HepG2 (cell line): Measurements from ENCODE around the gene TP53TG5. TPM values are rescaled to one million over a fixed set of nuclear protein-coding genes. Genes with fewer than 3 reads are reported as not detected.
A peak's percentile ranks its signal among the peaks of the same experiment; 100 is the strongest.

Experiments
- AGO1 ChIP-seq: fragments of 200-400 bp; formaldehyde crosslinking; IDR thresholded peaks from 2 replicates; pipeline ENCODE4 v1.6.1; 2017; ENCODE audit warnings: mild to moderate bottlenecking, low read depth, low read length, moderate library complexity; ENCODE audit not compliant: poor library complexity, severe bottlenecking
- ATM ChIP-seq: fragments of 450-650 bp; IDR thresholded peaks from 2 replicates; pipeline ENCODE4 v1.7.1; 2017; ENCODE audit warnings: mild to moderate bottlenecking, borderline replicate concordance
- EHMT2 ChIP-seq: fragments of 200-600 bp; sonication (generic); IDR thresholded peaks from 2 replicates; pipeline ENCODE4 v1.7.0; 2017; ENCODE audit warnings: antibody characterized with exemption, low read depth, low read length, borderline replicate concordance
- FOXA3 ChIP-seq: IDR thresholded peaks from 2 replicates; pipeline ENCODE4 v1.6.1; 2016; ENCODE audit warnings: missing genetic modification reagents, missing compliant biosample characterization
- GFI1 ChIP-seq: sonication (generic); formaldehyde crosslinking; IDR thresholded peaks from 2 replicates; pipeline ENCODE4 v1.5.0; 2020; ENCODE audit warnings: missing genetic modification reagents, mild to moderate bottlenecking, borderline replicate concordance
- HNRNPH1 ChIP-seq: fragments of 200-400 bp; formaldehyde crosslinking; optimal IDR thresholded peaks from 2 replicates; pipeline ENCODE3; 2017; ENCODE audit warnings: mild to moderate bottlenecking, low read depth, low read length
- HNRNPL ChIP-seq: fragments of 200-400 bp; formaldehyde crosslinking; IDR thresholded peaks from 2 replicates; pipeline ENCODE4 v1.6.1; 2017; ENCODE audit warnings: mild to moderate bottlenecking, low read depth, low read length
- MTA3 ChIP-seq: sonication (generic); formaldehyde crosslinking; IDR thresholded peaks from 2 replicates; pipeline ENCODE4 v1.4.0; 2020; ENCODE audit warnings: missing genetic modification reagents
- PHB2 ChIP-seq: fragments of 450-650 bp; IDR thresholded peaks from 2 replicates; pipeline ENCODE4 v1.6.1; 2018; ENCODE audit not compliant: partially characterized antibody
- POLR2G ChIP-seq: fragments of 200-400 bp; formaldehyde crosslinking; IDR thresholded peaks from 2 replicates; pipeline ENCODE4 v1.6.1; 2018; ENCODE audit warnings: mild to moderate bottlenecking, low read depth, low read length, moderate library complexity
- REXO4 ChIP-seq: sonication (generic); formaldehyde crosslinking; IDR thresholded peaks from 2 replicates; pipeline ENCODE4 v1.8.0; 2022; ENCODE audit warnings: missing genetic modification reagents, mild to moderate bottlenecking, borderline replicate concordance
- TCF7 ChIP-seq: sonication (generic); IDR thresholded peaks from 2 replicates; pipeline ENCODE4 v1.6.1; 2016; ENCODE audit warnings: antibody characterized with exemption, low read depth
- TOE1 ChIP-seq: sonication (generic); formaldehyde crosslinking; IDR thresholded peaks from 2 replicates; pipeline ENCODE4 v1.4.0; 2020; ENCODE audit warnings: mild to moderate bottlenecking, missing genetic modification reagents
- TRIM24 ChIP-seq: sonication (generic); formaldehyde crosslinking; IDR thresholded peaks from 2 replicates; pipeline ENCODE4 v1.8.0; 2022; ENCODE audit warnings: mild to moderate bottlenecking, missing genetic modification reagents
- ZBTB37 ChIP-seq: sonication (generic); formaldehyde crosslinking; IDR thresholded peaks from 2 replicates; pipeline ENCODE4 v1.4.0; 2020; ENCODE audit warnings: mild to moderate bottlenecking, missing genetic modification reagents
- ZC3H13 ChIP-seq: sonication (generic); formaldehyde crosslinking; IDR thresholded peaks from 2 replicates; pipeline ENCODE4 v1.8.1; 2023; ENCODE audit warnings: mild to moderate bottlenecking, missing genetic modification reagents, moderate library complexity
- ZNF253 ChIP-seq: sonication (generic); formaldehyde crosslinking; IDR thresholded peaks from 2 replicates; pipeline ENCODE4 v1.8.0; 2022; ENCODE audit warnings: mild to moderate bottlenecking, missing genetic modification reagents, borderline replicate concordance
- ZNF468 ChIP-seq: sonication (generic); formaldehyde crosslinking; IDR thresholded peaks from 2 replicates; pipeline ENCODE4 v1.8.0; 2022; ENCODE audit warnings: mild to moderate bottlenecking, moderate library complexity, missing genetic modification reagents
- ZNF547 ChIP-seq: sonication (generic); formaldehyde crosslinking; IDR thresholded peaks from 2 replicates; pipeline ENCODE4 v1.5.1; 2020; ENCODE audit warnings: mild to moderate bottlenecking, missing genetic modification reagents
- ZNF569 ChIP-seq: sonication (generic); formaldehyde crosslinking; IDR thresholded peaks from 2 replicates; pipeline ENCODE4 v1.5.0; 2020; ENCODE audit warnings: mild to moderate bottlenecking, missing genetic modification reagents, moderate library complexity, borderline replicate concordance
- ZNF605 ChIP-seq: sonication (generic); formaldehyde crosslinking; IDR thresholded peaks from 2 replicates; pipeline ENCODE4 v1.8.0; 2022; ENCODE audit warnings: mild to moderate bottlenecking, missing genetic modification reagents
- ZNF788 ChIP-seq: sonication (generic); formaldehyde crosslinking; IDR thresholded peaks from 2 replicates; pipeline ENCODE4 v1.5.0; 2020; ENCODE audit warnings: mild to moderate bottlenecking, missing genetic modification reagents, borderline replicate concordance
- polyA plus RNA-seq, 8 experiments: library from polyadenylated mRNA; depleted of rRNA in 3 of 8; stranded (reverse) in 7 of 8; unstranded in 1 of 8; fragments of >200 nt; fragmentation: Illumina TruSeq in 4 of 8; extraction: Trizol in 4 of 8; gene quantifications; 2 replicates each; pipeline versions ENCODE4 v1.2.1 to v1.2.3, GENCODE V29; 2011 to 2016; ENCODE audit warnings: low read depth in 4 of 8, missing spikeins in 1 of 8, mixed read lengths in 1 of 8; ENCODE audit not compliant: insufficient read depth in 1 of 8
- total RNA-seq, 5 experiments: library from RNA; depleted of rRNA; stranded (reverse); fragments of >200 nt; fragmentation: Illumina TruSeq; extraction: Trizol; gene quantifications; 2 replicates each; pipeline ENCODE4 v1.2.3, GENCODE V29; 2016; ENCODE audit warnings: low read depth in 1 of 5
- TF ChIP-seq, protein P1 (sequence below): sonication (generic); formaldehyde crosslinking; IDR thresholded peaks from 2 replicates; pipeline ENCODE4 v1.4.0; 2020; ENCODE audit warnings: missing genetic modification reagents, borderline replicate concordance

Gene TP53TG5
- total and polyA plus RNA-seq, 2 of the 13 experiments (the other 11 are each of a cell fraction or from before 2014, with no cell fraction given), result 0.11 TPM; not detected in 1

DNA sequence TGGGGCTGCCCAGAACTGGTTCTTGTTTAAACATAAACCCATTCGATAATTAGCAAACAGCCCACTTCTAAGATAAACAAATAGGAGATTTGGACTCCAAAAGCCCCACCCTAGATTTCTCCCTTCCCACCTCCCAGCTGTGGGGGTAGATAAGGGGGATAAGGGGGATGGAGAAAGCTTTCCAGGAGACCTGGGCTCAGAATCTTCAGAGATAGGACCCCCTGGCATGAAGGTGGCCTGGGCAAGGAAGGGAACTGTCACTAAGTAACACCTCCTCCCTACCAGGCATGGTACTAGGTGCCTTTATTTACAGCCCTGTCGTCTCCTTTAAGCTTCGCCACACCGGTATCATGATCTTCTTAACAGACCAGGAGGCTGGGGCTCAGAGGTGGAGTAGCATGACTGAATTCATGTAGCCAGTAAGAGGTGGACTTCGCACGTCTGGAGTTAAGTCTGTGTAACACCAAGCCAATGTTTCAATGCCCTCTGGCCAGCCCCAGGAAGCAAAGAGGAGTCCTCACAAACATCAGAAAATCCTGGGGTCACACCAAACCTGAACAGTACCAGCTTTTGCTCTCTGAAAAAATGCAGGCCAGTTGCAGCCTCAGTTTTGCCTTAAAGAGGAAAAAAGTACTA is 34.5 kb downstream of the TP53TG5 start (continued):
- TF ChIP-seq, protein P1, sequence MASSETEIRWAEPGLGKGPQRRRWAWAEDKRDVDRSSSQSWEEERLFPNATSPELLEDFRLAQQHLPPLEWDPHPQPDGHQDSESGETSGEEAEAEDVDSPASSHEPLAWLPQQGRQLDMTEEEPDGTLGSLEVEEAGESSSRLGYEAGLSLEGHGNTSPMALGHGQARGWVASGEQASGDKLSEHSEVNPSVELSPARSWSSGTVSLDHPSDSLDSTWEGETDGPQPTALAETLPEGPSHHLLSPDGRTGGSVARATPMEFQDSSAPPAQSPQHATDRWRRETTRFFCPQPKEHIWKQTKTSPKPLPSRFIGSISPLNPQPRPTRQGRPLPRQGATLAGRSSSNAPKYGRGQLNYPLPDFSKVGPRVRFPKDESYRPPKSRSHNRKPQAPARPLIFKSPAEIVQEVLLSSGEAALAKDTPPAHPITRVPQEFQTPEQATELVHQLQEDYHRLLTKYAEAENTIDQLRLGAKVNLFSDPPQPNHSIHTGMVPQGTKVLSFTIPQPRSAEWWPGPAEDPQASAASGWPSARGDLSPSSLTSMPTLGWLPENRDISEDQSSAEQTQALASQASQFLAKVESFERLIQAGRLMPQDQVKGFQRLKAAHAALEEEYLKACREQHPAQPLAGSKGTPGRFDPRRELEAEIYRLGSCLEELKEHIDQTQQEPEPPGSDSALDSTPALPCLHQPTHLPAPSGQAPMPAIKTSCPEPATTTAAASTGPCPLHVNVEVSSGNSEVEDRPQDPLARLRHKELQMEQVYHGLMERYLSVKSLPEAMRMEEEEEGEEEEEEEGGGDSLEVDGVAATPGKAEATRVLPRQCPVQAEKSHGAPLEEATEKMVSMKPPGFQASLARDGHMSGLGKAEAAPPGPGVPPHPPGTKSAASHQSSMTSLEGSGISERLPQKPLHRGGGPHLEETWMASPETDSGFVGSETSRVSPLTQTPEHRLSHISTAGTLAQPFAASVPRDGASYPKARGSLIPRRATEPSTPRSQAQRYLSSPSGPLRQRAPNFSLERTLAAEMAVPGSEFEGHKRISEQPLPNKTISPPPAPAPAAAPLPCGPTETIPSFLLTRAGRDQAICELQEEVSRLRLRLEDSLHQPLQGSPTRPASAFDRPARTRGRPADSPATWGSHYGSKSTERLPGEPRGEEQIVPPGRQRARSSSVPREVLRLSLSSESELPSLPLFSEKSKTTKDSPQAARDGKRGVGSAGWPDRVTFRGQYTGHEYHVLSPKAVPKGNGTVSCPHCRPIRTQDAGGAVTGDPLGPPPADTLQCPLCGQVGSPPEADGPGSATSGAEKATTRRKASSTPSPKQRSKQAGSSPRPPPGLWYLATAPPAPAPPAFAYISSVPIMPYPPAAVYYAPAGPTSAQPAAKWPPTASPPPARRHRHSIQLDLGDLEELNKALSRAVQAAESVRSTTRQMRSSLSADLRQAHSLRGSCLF (CRISPR knock-in tag), result no peak
- TF ChIP-seq HNRNPH1, result no peak
- TF ChIP-seq FOXA3 (CRISPR knock-in tag), result peak; percentile 20; the same call in 1 of the 2 replicates
- TF ChIP-seq REXO4 (CRISPR knock-in tag), result no peak
- TF ChIP-seq ZNF605 (CRISPR knock-in tag), result no peak
- no peak for TF ChIP-seq ZNF569
- no peak for TF ChIP-seq MTA3 (CRISPR knock-in tag)
- TF ChIP-seq ZNF468 (CRISPR knock-in tag), result peak; percentile 46; the same call in 1 of the 2 replicates
- no peak for TF ChIP-seq ZBTB37 (CRISPR knock-in tag)
- no peak for TF ChIP-seq PHB2
- TF ChIP-seq ATM, result no peak
- no peak for TF ChIP-seq ZNF547 (CRISPR knock-in tag)
- TF ChIP-seq GFI1, result peak; percentile 91
- no peak for TF ChIP-seq AGO1
- TF ChIP-seq TOE1 (CRISPR knock-in tag), result no peak
- TF ChIP-seq TCF7, result peak; percentile 50
- no peak for TF ChIP-seq HNRNPL
- TF ChIP-seq ZC3H13 (CRISPR knock-in tag), result no peak
- 0 out of 2 replicates have a peak, but pooled peaks have one; percentile 58 for TF ChIP-seq ZNF788 (CRISPR knock-in tag)
- TF ChIP-seq POLR2G, result no peak
- TF ChIP-seq ZNF253 (CRISPR knock-in tag), result no peak
- TF ChIP-seq TRIM24, result no peak
- TF ChIP-seq EHMT2, result no peak
